ENCODE results near the gene LAMTOR4.

Gene LAMTOR4

GRCh38 chr7:100152937-100153666 is 4.4 kb downstream of the LAMTOR4 start:
- in situ Hi-C loops (cut with MboI; ENCODE audit: low sequenced_read_pairs) = no loop called here

GRCh38 chr7:100153708-100154535 is 5.2 kb downstream of the LAMTOR4 start:
- in situ Hi-C loops (cut with MboI; ENCODE audit: low sequenced_read_pairs) = no loop called here

- in situ Hi-C loops (cut with MboI; ENCODE audit: low sequenced_read_pairs) = no loop called here
Observed at GRCh38 chr7:100154651-100155491, 6.2 kb downstream of the LAMTOR4 start.

- in situ Hi-C loops (cut with MboI; ENCODE audit: low sequenced_read_pairs) = no loop called here
Observed at GRCh38 chr7:100155553-100156317, 7.0 kb downstream of the LAMTOR4 start.

- in situ Hi-C loops (cut with MboI; ENCODE audit: low sequenced_read_pairs) = no loop called here
Observed at GRCh38 chr7:100156331-100157068, 7.8 kb downstream of the LAMTOR4 start.

GRCh38 chr7:100157069-100157333 is 8.3 kb downstream of the LAMTOR4 start:
- in situ Hi-C loops (cut with MboI; ENCODE audit: low sequenced_read_pairs) = no loop called here

- in situ Hi-C loops (cut with MboI; ENCODE audit: low sequenced_read_pairs) = no loop called here
Observed at GRCh38 chr7:100157334-100158228, 8.9 kb downstream of the LAMTOR4 start.

GRCh38 chr7:100158229-100159098 is 9.7 kb downstream of the LAMTOR4 start, which contains the start of gene TRAPPC14:
TSS of gene TRAPPC14 (minus strand) at chr7:100158723. CDS start at chr7:100158499, 224 bp downstream.
- in situ Hi-C loops (cut with MboI; ENCODE audit: low sequenced_read_pairs) = no loop called here

GRCh38 chr7:100159099-100159623 is 10.4 kb downstream of the LAMTOR4 start:
- in situ Hi-C loops (cut with MboI; ENCODE audit: low sequenced_read_pairs) = no loop called here

- in situ Hi-C loops (cut with MboI; ENCODE audit: low sequenced_read_pairs) = no loop called here
Observed at GRCh38 chr7:100160067-100160466, 11.3 kb downstream of the LAMTOR4 start.

- in situ Hi-C loops (cut with MboI; ENCODE audit: low sequenced_read_pairs) = no loop called here
Observed at GRCh38 chr7:100163006-100163531, 14.4 kb downstream of the LAMTOR4 start.

- in situ Hi-C loops (cut with MboI; ENCODE audit: low sequenced_read_pairs) = no loop called here
Observed at GRCh38 chr7:100163871-100164270, 15.2 kb downstream of the LAMTOR4 start.

GRCh38 chr7:100166317-100166940 is 17.7 kb downstream of the LAMTOR4 start:
- in situ Hi-C loops (cut with MboI; ENCODE audit: low sequenced_read_pairs) = no loop called here

GRCh38 chr7:100166970-100167911 is 18.5 kb downstream of the LAMTOR4 start:
- in situ Hi-C loops (cut with MboI; ENCODE audit: low sequenced_read_pairs) = no loop called here

GRCh38 chr7:100167912-100168323 is 19.2 kb downstream of the LAMTOR4 start:
- in situ Hi-C loops (cut with MboI; ENCODE audit: low sequenced_read_pairs) = no loop called here

Data from hTERT RPE-1 (cell line).